ENCODE results near the gene TMEM231. TPM values are rescaled to one million over a fixed set of nuclear protein-coding genes. Genes with fewer than 3 reads are reported as not detected.
A peak's percentile ranks its signal among the peaks of the same experiment; 100 is the strongest.

The TMEM231 gene
- total and polyA plus RNA-seq, 9 of the 15 experiments (the other 6 are each of a cell fraction or from before 2014, with no cell fraction given) = 1.6 to 27.6 (median 9.1) TPM

- peak in 1 of 2 experiments; percentile 20; a peak in 1 of 4 replicates for TF ChIP-seq KDM4B (IDR thresholded peaks at IDR 0.05; ENCODE audit: borderline replicate concordance in 2 of 2, low read depth in 1 of 2)
- peak; percentile 89 for TF ChIP-seq RFX1 (IDR thresholded peaks at IDR 0.05)
- peak; percentile 38 for TF ChIP-seq HCFC1 (IDR thresholded peaks at IDR 0.05; ENCODE audit: low read depth, low read length)
- peak; percentile 67 for TF ChIP-seq ARID1B (IDR thresholded peaks at IDR 0.05)
- no peak for TF ChIP-seq KAT7 (CRISPR knock-in tag; IDR thresholded peaks at IDR 0.05; ENCODE audit: borderline replicate concordance)
- peak; percentile 18 to 72; a peak in 3 of 4 replicates for TF ChIP-seq MAZ (CRISPR knock-in tag; conservative IDR thresholded peaks at IDR 0.05 in 1 of 2, IDR thresholded peaks at IDR 0.05 in 1 of 2)
- TF ChIP-seq ZNF263 (CRISPR knock-in tag; IDR thresholded peaks at IDR 0.05; ENCODE audit: borderline replicate concordance) = no peak; the same call in 1 of the 2 replicates
- TF ChIP-seq ETS1 (conservative IDR thresholded peaks at IDR 0.05; ENCODE audit: control insufficient read depth, low read depth, low read length) = peak; percentile 16
- TF ChIP-seq ADNP (tag; IDR thresholded peaks at IDR 0.05) = no peak
- no peak for TF ChIP-seq DEAF1 (CRISPR knock-in tag; IDR thresholded peaks at IDR 0.05)
- no peak for TF ChIP-seq ZNF644 (tag; IDR thresholded peaks at IDR 0.05; ENCODE audit: low read depth)
- TF ChIP-seq TRIM24 (IDR thresholded peaks at IDR 0.05) = 0 out of 4 replicates have a peak, but pooled peaks of 1 of the 2 experiments have one; percentile 13
- TF ChIP-seq MCM2 (IDR thresholded peaks at IDR 0.05; ENCODE audit: low read depth) = no peak
- TF ChIP-seq ZNF354B (CRISPR knock-in tag; IDR thresholded peaks at IDR 0.05) = no peak
- no peak for TF ChIP-seq RNF2 (IDR thresholded peaks at IDR 0.05)
- TF ChIP-seq TEAD1 (CRISPR knock-in tag; IDR thresholded peaks at IDR 0.05) = peak in 1 of 2 experiments; percentile 60; a peak in 1 of 4 replicates
- TF ChIP-seq, protein P1, sequence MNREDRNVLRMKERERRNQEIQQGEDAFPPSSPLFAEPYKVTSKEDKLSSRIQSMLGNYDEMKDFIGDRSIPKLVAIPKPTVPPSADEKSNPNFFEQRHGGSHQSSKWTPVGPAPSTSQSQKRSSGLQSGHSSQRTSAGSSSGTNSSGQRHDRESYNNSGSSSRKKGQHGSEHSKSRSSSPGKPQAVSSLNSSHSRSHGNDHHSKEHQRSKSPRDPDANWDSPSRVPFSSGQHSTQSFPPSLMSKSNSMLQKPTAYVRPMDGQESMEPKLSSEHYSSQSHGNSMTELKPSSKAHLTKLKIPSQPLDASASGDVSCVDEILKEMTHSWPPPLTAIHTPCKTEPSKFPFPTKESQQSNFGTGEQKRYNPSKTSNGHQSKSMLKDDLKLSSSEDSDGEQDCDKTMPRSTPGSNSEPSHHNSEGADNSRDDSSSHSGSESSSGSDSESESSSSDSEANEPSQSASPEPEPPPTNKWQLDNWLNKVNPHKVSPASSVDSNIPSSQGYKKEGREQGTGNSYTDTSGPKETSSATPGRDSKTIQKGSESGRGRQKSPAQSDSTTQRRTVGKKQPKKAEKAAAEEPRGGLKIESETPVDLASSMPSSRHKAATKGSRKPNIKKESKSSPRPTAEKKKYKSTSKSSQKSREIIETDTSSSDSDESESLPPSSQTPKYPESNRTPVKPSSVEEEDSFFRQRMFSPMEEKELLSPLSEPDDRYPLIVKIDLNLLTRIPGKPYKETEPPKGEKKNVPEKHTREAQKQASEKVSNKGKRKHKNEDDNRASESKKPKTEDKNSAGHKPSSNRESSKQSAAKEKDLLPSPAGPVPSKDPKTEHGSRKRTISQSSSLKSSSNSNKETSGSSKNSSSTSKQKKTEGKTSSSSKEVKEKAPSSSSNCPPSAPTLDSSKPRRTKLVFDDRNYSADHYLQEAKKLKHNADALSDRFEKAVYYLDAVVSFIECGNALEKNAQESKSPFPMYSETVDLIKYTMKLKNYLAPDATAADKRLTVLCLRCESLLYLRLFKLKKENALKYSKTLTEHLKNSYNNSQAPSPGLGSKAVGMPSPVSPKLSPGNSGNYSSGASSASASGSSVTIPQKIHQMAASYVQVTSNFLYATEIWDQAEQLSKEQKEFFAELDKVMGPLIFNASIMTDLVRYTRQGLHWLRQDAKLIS (CRISPR knock-in tag; IDR thresholded peaks at IDR 0.05) = 0 out of 2 replicates have a peak, but pooled peaks have one; percentile 10
- TF ChIP-seq, protein P2, sequence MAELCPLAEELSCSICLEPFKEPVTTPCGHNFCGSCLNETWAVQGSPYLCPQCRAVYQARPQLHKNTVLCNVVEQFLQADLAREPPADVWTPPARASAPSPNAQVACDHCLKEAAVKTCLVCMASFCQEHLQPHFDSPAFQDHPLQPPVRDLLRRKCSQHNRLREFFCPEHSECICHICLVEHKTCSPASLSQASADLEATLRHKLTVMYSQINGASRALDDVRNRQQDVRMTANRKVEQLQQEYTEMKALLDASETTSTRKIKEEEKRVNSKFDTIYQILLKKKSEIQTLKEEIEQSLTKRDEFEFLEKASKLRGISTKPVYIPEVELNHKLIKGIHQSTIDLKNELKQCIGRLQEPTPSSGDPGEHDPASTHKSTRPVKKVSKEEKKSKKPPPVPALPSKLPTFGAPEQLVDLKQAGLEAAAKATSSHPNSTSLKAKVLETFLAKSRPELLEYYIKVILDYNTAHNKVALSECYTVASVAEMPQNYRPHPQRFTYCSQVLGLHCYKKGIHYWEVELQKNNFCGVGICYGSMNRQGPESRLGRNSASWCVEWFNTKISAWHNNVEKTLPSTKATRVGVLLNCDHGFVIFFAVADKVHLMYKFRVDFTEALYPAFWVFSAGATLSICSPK (IDR thresholded peaks at IDR 0.05; ENCODE audit: borderline replicate concordance) = no peak
- TF ChIP-seq ZNF586 (CRISPR knock-in tag; conservative IDR thresholded peaks at IDR 0.05) = no peak
- peak in 1 of 2 experiments; percentile 45; a peak in 1 of 4 replicates for TF ChIP-seq ARNT (IDR thresholded peaks at IDR 0.05)
Observed at GRCh38 chr16:75566040-75566757, 10.1 kb upstream of the TMEM231 start, which contains the start of gene GABARAPL2 (continued).
